Stimulated activated CD4-positive, alpha-beta T cell treated with anti-CD3 and anti-CD28 coated beads, Interleukin-15, amount 100 ng/mL, for 24 hours (primary cell): ENCODE measurements around the gene PCSK5.

Experiments used
- DNase-seq: peaks from one replicate; pipeline ENCODE4 v3.0.0-alpha.2; 2020

PCSK5 gene

DNA sequence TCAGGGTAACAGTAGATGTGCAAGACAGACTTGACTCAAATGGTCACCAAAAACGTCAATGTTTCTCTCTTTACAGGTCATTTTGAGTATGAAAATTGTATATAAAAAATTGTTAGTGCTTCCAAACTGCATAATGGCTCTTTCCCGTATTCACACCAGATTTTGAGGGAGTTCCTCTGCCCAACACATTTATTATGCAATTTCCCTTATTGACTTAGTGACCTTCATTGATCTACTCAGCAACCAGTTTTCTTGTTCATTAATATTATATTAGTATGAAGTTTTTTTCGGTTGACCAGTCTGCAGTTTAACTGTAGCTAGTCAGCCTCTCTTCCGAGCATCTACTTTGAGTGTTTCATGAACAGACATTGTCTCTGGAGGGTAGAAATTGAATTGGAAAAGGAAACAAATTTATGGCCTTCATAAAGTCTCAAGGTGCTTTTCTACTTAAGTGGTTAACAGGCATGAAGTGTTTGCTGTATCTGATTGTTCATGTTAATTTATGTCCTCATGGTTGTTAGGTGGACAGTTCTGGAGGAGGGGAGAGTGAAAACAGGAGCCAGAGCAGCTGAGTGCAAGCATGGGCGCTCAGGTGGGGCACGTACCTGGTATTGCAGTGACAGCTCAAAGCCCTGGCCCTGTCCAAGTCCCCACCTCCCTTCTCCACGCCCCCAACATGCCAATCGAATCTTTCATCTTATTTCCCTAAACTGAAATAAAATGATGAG, 263.6 kb downstream of the PCSK5 start:
- no peak for DNase-seq

DNA sequence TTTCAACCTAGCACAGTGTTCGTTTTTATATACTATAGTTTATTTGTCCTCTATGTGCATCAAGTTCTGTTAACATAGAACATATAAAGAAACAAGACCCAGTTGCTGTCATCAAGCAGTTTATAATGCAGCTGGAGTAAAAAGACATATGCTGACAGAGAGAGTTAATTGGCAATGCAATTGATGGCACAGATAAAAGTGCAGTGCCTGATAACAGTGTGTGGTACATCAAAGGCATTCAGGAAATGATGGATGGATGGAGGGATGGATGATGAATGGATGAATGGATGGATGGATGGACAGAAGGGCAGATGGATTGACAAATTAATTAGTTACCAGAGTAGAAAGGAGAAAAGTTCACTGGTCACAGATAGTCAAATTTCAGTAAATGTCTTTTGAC, 264.9 kb downstream of the PCSK5 start:
- no peak for DNase-seq

DNA sequence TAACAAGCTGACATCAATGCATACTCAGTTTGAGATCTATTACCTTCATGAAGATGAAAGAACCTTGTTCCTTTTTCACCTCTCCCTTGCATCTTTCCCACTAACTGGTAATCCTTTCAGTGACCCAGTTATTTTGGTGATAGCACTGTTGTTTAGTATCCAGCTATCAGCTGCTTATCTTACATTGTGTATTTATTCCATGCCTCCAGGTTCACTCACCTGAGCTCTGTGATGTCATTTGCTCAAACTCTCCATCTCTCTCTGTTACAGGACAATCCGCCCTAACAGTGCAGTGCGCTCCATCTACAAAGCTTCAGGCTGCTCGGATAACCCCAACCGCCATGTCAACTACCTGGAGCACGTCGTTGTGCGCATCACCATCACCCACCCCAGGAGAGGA, 268.2 kb downstream of the PCSK5 start:
- no peak for DNase-seq

DNA sequence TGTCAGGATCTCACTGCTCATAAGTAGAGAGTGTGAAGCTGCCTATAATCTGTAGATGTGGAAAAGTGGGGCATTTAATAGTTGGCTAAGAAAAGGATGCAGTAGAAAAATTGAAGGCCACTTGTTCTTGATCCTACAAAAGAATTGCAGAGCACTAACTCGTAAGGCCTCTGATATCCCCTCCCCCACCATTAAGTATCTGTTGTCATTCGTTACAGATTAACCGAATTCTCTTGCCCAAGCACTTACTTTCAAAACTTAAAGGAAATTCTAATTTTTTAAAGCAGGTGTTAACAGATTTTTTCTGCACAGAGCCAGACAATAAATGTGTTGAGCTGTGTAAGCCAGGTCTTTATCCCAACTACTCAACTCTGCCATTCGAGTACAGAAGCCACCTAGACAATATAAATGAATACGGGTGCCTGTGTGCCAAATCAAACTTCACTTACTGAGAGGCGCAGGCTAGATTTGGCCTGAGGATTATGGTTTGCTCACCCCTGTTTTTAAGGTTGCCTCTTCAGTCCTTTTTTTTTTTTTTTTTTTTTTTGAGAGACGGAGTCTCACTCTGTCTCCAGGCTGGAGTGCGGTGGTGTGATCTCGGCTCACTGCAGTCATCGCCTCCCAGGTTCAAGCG, 268.9 kb downstream of the PCSK5 start:
- DNase-seq, result no peak

DNA sequence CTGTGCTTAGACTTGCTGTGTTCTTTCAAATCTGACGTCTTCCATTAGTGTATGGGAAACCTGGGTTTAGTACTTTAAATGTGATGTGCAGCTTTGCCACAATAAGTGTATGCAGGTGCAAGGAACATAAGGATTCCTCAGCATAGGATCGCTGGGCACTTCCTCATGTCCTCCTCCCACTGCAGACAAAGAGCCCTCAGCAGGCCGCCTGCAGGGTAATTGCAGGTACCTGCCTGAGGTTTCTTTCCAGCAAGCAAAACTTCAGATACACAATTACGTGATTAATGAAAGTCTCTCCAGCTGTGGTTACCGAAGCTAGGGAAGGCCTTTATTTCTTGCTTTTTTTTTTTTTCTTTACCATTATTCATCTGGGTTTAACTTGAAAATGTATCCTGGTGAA, 270.6 kb downstream of the PCSK5 start:
- DNase-seq, result no peak

DNA sequence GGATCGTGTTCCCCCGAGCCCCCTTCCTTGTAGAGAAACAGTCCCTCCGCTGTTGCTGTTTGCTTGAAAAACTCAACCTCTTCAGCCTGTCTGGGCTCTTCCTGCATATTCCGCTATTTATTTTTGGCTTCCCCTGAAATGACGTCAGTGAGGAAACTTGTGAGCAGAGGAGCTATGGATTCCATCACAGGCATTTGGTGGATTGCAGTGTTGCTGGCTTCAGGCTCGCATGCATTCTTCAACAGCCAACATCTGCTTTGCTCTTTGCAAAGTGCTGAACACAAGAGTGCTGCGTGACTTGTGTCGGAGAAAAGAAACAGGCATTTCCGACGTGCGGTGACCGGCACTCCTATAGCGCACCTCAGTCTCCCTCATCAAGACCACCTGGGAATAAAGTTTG, 271.1 kb downstream of the PCSK5 start:
- DNase-seq, result no peak

DNA sequence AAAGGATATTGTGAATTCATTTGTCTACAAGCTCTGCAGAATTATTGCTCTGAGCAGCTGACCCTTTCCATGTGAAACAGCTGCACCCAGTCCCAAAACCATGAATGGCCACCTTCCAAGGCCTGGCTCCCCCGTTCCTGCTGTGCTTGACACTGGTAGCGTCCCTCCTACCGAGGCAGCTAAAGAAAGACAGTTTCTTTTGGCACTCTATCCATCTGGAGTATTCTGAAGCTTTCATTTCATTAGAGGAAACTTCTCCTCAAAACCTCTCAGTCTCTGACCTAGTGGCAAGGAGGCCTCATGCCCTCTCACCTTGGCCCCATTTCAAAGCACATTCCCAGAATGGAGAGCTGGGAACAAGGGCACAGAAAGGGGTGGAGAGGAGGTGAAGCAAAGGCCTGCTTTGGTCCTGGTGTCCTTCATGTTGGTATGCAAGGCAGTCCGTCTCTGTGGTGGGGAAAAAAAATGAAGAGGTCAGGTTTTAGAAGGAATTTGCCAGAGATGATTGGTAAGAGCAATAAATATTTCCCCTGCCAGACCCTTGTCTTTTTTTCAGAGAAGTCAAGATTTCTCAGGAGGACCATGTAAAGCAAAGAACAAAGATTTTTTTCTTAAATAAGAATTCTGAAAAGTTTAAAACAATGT, 271.7 kb downstream of the PCSK5 start:
- no peak for DNase-seq

DNA sequence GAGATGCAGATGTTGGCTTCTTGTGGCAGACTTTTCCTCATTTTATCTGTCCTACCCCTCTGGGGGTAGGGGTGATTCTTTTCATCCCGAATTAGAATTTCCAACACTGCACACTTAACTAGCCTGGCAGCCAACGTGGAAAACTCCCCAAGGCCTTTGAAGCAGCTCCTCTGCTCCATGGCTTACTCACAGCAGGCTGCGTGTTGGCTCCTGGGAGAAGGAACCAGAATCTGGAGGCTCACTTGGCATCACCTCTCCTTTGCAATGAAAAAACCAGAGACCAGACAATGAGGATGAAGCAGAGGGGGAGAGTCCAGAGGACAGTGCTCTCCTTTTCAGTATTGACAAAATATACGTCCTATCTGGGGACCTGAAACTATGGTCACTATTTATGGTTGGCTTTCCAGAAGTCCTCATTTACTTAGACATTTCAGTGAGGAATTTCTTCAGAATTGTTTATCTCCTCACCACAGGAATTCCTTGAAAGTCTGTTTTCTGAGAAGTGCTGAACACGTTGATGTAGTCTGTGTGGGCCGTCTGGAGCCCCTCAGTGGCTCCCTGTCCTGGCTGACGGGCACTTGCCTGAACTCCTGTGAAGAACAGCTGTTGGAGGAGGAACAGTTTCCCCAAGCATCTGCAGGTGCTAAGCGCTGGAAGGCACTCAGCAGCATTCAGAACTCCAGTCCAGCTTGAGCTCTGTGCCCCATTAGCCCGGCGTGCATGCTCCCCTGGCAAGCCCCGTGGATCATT, 272.5 kb downstream of the PCSK5 start:
- DNase-seq, result no peak

DNA sequence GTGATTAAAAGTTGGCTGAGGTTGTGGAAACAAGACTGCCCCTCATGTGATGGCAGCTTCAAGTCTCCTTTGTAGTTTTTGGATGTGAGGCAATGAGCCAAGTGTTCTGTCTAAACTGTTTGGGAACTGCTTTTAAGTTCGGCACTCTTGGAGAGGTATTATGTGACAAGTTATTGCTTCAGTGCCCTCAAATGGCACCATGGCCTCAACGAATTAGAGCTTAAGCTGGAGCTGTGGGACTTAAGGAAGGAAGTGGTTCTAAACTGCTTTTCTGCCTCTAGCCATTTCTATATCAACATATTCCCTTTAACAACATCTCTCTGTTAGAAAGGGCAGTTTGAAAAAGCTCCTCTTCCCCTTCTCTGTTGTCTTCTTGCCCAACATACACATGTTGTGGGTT, 276.1 kb downstream of the PCSK5 start:
- no peak for DNase-seq

DNA sequence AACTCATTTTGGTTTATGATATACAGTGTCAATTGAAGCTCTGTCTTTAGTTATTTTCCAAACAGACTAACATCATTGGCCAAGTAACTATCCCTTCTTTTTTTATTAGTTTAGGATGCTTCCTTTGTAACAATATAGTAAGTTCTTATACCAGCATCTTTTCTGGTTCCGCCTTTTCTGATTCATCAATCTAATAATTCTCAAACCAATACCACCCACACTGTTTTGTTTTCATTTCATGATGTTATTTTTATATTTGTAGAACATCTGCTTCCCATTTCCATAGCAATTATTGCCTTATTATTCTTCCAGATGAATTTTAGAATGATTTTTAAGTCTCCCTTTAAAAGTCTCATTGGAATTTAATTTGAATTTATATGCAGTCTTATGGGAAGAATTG, 285.7 kb downstream of the PCSK5 start:
- no peak for DNase-seq

DNA sequence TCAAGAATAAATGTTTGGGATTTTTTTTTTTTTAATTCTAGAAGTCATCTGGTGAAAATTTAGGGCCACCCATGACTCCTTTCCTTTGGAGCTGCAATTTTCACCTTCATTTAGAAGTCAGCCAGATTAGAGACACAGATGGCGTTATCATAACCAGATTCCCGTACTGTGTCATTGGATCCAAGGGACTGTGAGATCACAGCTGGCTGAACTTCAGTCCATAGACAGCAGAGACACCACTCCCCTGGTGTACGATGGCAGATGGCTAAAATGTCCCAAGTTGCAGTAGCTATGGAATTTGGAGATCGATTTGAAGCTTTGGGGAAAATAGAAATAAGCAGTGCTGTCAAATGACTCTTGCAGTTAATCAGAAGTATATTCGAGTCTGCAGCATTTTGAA, 287.5 kb downstream of the PCSK5 start:
- no peak for DNase-seq

DNA sequence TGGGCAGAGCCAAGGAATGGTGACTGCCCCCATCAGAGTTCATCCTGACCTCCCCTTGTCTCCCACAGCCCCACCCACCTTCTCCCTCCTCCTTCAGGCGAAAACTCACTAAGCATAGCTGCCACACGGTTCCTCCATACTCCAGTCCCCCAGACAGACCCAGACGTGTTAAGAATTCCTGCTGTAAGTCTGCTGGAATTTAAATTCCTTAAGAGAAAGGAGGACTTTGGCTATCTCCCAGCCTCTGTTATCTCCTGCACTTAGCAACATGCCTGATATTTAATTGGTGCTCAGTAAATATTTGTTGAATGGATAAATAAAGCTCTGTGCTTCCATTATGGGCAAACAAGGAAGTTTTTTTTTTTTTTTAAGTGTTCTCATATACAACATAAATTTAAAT, 290.1 kb downstream of the PCSK5 start:
- no peak for DNase-seq

DNA sequence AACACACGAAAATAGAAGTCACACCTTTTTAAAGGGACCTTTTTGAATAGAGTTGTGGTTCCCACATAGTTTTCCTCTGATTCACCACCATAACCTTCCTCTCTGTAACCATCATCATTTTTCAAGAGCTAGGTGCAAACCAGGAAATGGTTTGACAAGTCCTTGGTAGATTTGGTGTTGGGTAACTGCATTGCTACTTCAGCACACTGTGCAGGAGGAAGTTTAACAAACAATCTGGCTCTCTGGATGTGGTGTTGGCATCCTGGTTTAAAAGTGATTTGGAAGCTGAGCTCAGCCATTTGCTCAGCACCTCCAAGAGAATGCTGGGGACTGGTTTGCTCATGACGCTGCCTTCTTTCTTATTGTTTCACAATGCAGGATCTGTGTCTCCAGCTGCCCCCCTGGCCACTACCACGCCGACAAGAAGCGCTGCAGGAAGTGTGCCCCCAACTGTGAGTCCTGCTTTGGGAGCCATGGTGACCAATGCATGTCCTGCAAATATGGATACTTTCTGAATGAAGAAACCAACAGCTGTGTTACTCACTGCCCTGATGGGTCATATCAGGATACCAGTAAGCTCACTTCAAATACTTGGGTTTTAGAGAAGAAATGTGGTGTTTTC, 290.7 kb downstream of the PCSK5 start:
- no peak for DNase-seq

DNA sequence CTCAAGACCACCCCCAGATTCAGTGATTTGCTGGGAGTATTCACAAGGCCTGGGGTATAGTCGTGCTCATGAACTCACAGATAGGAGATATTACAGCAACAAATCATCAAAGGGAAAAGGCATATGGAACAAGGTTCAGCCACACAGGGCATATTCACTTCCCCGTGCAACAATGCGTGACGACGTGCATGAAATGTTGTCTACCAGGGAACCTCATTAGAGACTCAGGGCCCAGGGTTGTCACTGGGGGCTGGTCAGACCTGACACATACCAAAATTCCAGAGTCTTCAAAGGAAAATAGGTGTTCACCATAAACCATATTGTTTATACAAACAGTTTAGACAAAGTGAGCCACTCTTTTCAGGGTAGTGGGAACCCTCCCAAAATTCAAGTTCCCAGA, 291.3 kb downstream of the PCSK5 start:
- no peak for DNase-seq

DNA sequence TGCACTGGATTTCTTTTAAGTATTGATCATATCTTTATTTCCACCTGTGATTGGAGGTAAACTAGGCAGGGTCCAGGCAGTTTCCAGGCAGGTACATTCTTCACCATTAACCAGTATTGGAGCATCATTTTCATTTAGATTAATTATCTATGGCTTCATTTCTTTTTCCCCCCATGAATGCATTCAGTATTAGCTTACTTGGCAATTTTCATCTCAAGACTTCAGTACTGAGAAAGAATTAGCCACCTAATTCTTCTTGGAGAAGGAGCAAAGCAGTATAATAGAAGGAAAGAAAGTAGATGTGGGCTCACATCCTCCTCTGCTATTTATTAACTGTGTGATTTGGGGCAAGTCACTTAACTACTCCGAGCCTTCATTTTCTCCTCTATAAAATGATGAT, 295.0 kb downstream of the PCSK5 start:
- DNase-seq, result no peak

DNA sequence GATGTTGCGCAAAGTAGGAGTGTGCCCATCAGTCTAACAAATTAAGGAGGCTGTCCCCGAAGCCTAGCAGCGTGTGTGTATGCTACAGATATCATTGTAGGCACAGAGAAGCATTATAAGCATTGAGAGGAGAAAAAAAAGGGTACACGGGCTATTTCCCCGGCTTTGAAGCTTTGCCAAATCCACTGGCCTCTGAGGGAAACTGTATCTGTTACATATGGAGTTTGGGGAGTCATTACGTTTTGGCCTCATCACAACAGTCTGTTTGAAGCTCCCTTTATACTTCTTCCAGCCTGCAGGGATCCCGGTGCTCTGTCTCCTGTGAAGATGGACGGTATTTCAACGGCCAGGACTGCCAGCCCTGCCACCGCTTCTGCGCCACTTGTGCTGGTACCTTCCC, 297.8 kb downstream of the PCSK5 start:
- DNase-seq, result no peak

DNA sequence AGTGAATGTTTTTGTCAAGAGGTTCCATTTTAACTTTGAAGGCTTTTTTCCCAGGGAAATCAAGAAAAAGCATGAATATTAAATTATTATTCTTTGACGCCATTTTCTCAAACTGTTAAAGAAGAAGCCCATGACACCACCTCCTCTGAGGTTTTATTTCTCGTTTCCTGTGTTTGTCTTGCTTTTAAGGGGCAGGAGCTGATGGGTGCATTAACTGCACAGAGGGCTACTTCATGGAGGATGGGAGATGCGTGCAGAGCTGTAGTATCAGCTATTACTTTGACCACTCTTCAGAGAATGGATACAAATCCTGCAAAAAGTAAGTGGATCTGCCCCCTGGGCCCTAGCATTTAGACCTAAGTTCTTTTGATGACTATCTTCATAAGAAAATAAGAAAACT, 298.4 kb downstream of the PCSK5 start:
- no peak for DNase-seq

DNA sequence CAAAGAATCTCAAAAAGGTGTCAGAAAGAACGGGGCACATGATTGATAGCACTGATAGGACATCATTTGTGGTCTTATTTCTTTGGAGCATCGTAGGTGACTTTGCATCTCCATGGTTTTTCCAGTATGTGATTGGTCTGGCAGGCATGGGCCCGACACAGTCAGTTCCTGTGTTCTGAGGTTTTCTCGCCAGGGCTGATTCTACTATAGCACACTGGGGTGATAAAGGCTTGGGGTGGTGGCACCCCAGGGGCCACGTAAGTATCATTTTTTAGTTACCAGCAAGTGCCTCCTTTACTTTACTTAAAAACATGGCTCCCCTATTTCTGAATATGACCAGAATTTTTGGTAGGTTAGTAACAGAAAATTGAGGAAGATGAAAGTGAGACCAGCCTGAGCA, 301.0 kb downstream of the PCSK5 start:
- no peak for DNase-seq

DNA sequence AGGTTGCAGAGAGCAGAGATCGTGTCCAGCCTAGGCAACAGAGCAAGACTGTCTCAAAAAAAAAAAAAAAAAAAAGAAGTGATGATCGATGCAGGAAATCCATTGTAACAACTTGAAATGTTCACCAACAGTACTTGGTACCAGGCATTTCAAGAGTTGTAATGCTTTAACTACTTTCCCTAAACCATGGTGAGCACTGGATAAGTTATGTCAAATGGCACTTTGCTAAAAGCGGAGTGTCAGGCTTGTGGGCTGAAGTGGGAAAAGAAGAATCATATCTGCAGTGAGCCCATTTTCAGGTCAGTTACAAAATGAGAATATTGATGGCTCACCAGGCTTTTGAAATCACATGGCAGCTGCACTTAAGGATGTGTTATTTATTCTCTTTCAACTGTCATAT, 301.5 kb downstream of the PCSK5 start:
- DNase-seq, result no peak

DNA sequence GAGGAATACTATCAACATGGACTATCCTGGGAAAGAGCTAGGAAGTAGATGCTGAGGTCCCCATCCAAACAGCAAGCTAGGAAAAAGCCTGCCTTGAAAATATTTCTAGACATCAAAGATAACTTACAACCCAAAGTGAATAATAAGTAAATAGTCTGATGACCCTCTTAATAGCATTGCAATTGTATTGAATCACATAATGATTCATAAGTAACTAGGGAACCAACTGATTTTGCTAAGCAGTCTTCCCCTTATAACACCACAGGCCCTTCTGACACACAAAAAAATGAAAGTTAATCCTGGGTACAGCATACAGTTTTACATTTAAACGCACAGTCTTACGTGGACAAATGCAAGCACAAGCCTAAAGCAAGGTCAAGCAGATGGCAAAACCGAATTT, 304.4 kb downstream of the PCSK5 start:
- DNase-seq, result no peak

DNA sequence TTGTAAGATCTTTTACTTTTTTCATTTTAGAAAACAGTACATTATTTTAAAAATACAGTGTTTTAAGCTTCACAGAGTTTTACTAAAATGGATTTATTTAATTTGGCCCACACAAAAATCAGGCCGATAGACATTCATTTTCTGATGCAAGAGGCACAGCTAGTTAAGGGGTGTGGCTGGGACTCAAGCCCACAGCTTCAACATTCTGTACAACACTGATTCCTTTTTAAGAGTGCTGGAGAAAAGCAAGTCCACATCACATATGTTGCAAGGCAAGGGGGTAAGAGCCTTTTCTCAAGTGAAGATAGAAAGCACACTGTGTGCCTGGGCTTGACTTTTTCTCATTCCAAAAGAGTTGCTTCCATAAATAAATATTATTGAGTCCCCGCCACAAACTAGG, 307.9 kb downstream of the PCSK5 start:
- no peak for DNase-seq

DNA sequence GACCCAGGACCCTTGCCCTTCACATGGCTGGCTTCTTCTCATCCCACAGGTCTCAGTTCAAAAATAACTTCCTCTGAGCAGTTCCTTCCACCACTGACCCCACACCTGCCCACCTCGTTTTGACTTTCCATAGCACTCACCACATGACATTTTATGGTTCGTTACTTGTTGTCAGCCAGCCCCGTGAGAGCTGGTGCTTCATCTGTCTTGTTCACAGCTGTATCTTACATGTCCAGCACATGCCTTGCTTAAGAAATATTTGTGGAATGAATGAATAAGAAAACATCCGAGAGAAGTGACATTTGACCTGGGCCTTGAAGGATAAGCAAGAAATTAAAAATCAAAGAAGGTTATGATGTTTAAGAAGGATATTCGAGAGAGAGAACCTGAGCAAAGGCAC, 309.8 kb downstream of the PCSK5 start:
- no peak for DNase-seq

DNA sequence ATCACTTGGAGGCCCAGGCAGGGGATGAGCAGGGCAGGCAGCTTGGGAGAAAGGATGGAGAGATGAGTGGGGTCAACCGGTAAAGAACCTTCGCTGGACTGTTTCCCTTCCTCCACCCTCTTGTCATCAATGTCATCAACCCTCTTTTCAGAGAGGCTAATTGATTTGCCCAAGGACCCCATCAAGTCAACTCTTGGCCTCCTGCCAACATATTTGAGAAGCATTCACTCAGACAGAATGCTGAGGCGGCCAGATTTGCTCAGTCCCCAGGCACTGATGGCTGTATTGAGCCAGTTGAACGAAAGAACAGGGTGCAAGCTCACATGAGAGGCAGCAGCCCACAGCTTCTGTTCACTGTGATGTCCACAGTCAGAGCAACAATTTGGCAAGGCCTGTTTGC, 310.3 kb downstream of the PCSK5 start:
- no peak for DNase-seq
